ENCODE measurements around the gene ABCA3.

The ABCA3 gene

DNA sequence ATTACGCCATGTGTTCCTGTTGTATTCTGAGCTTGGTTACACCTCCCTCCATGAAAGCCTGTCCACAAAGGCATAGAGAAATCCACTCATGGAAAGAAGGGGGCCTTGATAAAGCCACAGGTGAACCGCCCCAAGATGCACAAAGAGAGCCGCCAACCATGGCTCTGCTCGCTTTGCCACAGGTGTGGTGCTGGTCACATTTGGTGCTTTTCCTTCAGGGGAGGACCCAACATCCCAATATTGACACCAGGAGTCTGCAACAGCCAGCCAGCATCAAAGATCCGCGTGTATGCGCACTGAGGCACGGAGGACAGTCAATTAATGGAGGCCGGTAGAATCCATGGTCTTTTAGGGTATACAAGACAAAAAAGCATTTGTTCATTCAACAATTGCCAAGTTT is 7.3 kb downstream of the ABCA3 start:
- no peak for TF ChIP-seq CTCF (IDR thresholded peaks at IDR 0.05; ENCODE audit: insufficient read depth, low read length, missing control alignments)
- DNase-seq (ENCODE audit: low read depth, low spot score): no peak
- H3K4me3 ChIP-seq (ENCODE audit: low read depth, low read length): no peak overlapping the region
- CTCF ChIA-PET: interaction anchor here (0.9 kb wide), 1 partner anchor 39 kb away, joined by 3 read pairs; no protein-coding TSS in a partner anchor
- POLR2A ChIA-PET: no interaction called here

DNA sequence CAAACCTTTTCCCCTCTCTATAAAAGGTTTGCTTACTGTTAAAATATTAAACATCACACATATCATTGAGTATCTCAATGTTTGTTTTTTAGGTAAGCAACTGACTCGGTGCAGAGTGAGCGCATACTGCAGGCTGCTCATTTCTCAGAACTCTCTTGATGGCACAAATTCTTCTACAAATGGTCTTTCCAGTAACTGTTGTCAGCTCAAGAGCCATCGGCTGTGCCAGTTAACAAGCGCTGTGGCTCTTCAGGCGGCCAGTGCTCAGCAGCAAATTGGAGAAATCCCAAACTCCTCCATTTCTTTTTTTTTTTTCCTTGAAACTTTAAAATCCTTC is 8.6 kb downstream of the ABCA3 start:
- DNase-seq (ENCODE audit: low read depth, low spot score): no peak
- ChIA-PET CTCF (interaction anchor here (1.0 to 1.5 kb wide), 2 partner anchors 8 to 12 kb away, joined by 5 to 7 read pairs; partner anchors contain the start of gene ABCA3), POLR2A (no interaction called here)
- TF ChIP-seq CTCF (IDR thresholded peaks at IDR 0.05; ENCODE audit: insufficient read depth, low read length, missing control alignments): no peak
- no peak overlapping the region for H3K4me3 ChIP-seq (ENCODE audit: low read depth, low read length)

- ChIA-PET POLR2A (no interaction called here), CTCF (interaction anchor here (1.0 to 1.9 kb wide), 3 partner anchors 9 to 12 kb away, joined by 5 to 10 read pairs (median 7); partner anchors contain the start of gene ABCA3)
- no peak for TF ChIP-seq CTCF (IDR thresholded peaks at IDR 0.05; ENCODE audit: insufficient read depth, low read length, missing control alignments)
- no peak overlapping the region for H3K4me3 ChIP-seq (ENCODE audit: low read depth, low read length)
- no peak for DNase-seq (ENCODE audit: low read depth, low spot score)
Measured at GRCh38 chr16:2331199-2331930, 9.2 kb downstream of the ABCA3 start.

- H3K4me3 ChIP-seq (ENCODE audit: low read depth, low read length): no peak overlapping the region
- no peak for DNase-seq (ENCODE audit: low read depth, low spot score)
- ChIA-PET CTCF (interaction anchor here (1.9 kb wide), 1 partner anchor 11 kb away, joined by 10 read pairs; the partner anchor contains the start of gene ABCA3), POLR2A (no interaction called here)
- TF ChIP-seq CTCF (IDR thresholded peaks at IDR 0.05; ENCODE audit: insufficient read depth, low read length, missing control alignments): no peak
Measured at GRCh38 chr16:2329532-2329931, 11.0 kb downstream of the ABCA3 start.

DNA sequence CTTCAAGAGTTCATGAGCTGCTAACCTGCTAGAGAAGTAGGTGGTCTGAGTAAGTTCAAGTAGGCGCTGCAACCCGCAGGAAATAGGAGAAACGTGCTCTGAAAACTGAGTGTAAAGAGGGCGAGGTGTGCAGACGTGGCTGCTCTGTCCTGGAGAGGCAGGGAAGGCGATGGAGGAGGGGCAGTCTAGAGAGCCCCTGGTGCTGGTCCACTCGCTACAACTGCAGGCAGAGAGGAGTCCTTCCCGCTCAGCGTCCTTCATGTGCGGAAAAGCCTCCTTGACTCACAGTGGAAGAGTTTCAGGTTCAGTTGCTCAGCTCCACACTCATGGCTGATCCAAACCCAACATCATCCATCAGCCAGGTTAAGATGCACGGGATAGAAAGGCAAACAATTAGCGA is 12.1 kb downstream of the ABCA3 start:
- ChIA-PET POLR2A (no interaction called here), CTCF (interaction anchor here (1.4 to 2.1 kb wide), 3 partner anchors 9 to 14 kb away, joined by 3 to 7 read pairs (median 6); partner anchors contain the start of gene ABCA3)
- TF ChIP-seq CTCF (IDR thresholded peaks at IDR 0.05; ENCODE audit: insufficient read depth, low read length, missing control alignments): no peak
- no peak for DNase-seq (ENCODE audit: low read depth, low spot score)
- H3K4me3 ChIP-seq (ENCODE audit: low read depth, low read length): no peak overlapping the region

DNA sequence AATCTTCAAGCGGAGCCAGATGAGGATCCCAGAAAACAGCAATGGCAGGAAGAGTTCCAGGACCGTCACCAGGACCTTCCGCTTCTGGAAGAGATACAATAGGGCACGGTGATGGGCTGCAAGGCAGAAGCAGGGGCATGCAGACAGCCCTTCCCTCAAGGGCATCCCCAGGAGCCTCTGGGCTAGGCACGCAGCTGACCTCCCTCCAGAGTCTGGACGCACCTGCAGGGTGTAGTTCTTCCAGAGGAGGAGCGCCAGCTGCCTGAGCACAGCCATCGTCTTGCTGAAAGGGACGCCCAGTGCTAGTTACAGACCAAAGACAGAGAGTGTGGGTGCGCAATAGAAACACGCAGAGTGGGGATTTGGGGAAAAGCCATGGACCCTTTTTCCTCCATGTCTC is 14.3 kb downstream of the ABCA3 start:
- TF ChIP-seq CTCF (IDR thresholded peaks at IDR 0.05; ENCODE audit: insufficient read depth, low read length, missing control alignments): no peak
- ChIA-PET CTCF (no interaction called here), POLR2A (no interaction called here)
- no peak overlapping the region for H3K4me3 ChIP-seq (ENCODE audit: low read depth, low read length)
- DNase-seq (ENCODE audit: low read depth, low spot score): no peak
